DMS53 treated with DMSO at 0.1 percent for 48 hours (cell line): ENCODE results near the gene HPN.
"Not testable (repeated sequence)": the region's sequence is repeated elsewhere in the genome, so short reads cannot be mapped to it uniquely, and the experiment has no call there.

Experiments
- DNase-seq: peaks from one replicate; lab custom pipeline; 2025; ENCODE audit not compliant: unreplicated experiment; lab: John Stamatoyannopoulos, UW

The HPN gene

DNA sequence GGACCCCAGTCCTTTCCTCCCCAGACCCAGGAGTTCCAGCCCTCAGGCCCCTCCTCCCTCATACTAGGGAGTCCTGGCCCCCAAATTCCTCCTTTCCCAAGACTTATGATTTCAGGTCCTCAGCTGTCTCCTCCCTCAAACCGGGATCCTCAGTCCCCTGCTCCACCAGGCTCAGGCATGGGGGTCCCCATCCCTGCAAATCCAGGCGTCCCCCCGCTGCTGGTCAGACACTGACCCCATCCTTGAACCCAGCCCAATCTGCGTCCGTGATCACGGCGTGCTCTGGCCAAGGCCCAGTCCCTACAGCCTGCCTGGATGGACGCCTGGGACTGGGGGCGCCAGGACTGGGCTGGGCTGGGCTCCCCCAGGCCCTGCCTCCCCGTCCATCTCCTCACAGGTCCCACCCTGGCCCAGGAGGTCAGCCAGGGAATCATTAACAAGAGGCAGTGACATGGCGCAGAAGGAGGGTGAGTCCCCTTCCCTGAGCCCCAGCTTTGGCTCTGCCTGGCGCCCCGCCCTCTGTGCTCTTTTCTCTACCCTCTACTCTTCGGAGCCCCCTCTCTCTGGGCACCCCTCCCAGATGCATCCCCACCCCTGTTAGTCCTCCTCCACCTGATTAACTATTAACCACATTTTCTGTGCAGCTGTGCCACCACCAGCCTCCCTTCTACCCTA is 672 bp downstream of the HPN start:
- DNase-seq = no peak

DNA sequence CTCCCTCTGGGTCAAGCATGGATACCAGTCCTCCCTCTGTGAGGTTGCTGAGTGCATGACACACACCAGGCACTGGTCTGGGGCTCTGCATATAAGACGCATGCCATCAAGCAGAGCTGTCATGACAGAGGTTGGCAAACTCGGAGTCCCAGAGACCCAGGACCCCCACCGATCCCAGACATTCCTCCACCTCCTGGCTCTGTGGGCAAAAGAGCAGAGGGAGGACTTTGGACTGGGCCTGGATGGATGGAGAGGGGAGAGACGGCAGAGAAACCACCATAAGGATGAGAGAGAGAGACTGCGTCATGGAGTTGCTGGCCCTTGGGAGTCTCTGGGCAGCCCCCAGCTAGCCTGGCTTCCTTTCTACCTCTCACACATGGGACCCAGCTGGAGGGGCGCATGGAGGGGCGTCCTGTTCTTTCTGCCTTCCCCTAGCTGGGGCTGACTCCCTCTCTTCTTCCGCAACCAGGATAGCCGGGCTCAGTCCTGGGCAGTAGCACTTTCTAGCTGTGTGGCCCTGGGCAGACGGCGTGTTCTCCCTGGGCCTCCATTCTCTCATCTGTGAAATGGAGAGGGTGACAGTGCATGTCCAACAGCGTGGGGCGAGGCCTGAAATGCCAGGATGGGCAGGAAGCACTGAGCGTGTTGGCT is 1.6 kb downstream of the HPN start:
- DNase-seq = no peak

GRCh38 chr19:35043906-35044305 is 2.4 kb downstream of the HPN start:
- no peak for DNase-seq

DNA sequence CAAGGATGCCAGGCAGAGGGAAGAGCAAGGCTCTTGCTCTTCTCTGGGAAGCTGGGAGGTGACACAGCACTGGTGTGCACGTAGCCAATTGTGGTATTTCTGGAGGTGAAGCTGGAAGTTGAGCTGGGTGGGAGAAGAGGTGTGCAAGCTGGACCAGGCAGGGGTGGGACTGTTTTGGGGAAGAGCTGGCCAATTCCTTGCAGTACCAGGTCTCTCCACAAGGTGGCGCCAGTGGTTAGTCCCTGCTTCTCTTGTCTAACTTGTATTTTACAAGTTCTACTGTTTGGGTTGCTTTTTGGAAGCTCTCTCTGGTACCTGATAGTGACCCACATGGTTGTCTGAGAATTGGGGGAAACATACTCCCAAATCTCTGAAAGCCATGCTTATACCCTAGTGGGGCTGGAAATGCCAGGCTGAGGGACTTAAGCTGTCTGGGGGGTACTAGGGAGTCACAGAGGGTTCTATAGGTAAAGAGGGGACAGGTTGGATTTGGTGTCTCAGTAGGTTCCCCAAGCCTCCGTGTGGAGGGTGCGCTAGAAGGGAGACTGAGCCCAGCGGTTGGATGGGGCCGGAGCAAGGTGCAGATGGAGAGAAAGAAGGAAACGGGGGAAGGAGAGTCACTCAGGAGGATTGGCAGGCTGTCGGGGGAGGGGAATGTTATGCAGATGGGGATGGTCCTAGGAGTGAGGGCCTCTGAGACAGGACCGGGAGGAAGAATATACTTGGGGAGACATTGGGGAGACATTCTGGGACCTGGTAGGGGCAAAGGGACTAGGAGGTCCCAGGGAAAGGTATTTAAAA is 3.0 kb downstream of the HPN start:
- DNase-seq = no peak

GRCh38 chr19:35045667-35046300 is 4.3 kb downstream of the HPN start:
- no peak for DNase-seq

DNA sequence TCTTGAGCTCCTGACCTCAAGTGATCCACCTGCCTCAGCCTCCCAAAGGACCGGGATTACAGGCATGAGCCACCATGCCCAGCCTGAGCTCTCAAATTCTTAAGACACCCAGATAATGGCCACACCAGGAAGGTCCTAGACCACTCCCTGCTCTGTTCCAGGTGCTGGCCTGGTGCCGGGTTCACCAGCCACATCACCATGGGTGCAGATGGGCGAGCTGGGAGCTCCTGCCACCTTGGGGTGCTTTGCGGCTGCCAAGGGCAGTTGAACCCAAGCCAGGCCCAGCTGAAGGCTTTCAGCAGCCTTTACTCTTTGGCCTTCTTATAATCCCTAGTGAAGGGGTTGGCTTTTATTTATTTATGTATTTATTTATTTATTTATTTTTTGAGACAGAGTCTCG is 4.9 kb downstream of the HPN start:
- DNase-seq = no peak

DNA sequence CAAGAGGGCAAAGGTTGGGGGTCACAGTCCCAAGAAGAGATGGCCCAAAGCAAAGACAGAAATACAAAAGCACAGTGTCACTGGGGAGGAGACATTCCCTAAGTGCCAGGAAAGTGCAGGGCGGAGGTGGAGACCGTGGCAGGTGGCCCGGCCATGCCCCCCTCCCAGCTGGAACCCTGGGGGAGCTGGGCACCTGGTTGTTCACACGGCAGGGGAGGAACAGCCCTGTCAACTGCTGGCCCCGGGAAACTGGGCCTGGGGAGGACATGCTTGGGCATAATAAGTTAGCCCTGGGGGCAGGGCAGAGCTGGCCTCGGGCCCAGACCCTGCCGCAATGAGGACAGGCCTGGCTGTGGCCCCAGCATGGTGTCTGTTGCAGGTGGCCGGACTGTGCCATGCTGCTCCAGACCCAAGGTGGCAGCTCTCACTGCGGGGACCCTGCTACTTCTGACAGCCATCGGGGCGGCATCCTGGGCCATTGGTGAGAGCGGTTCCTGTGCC is 7.4 kb downstream of the HPN start:
- DNase-seq = no peak

DNA sequence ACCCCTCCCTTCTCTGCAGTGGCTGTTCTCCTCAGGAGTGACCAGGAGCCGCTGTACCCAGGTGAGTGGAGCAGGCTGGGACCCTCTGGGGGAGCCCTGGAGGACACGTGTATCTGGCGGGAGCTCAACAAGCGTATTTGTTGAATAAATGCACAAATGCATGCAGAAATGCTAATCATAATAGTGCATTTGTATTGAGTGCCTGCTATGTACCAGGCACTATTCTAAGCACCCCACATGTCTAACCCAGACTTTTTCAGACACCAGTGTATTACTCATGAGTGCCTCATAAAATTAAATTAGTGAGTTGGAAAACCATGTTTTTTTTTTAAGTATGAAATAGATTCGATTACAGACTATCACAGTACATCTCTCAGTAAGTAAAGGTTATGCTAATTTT is 7.9 kb downstream of the HPN start:
- DNase-seq = no peak

GRCh38 chr19:35050662-35051061 is 9.1 kb downstream of the HPN start:
- not testable (repeated sequence) for DNase-seq

GRCh38 chr19:35051268-35051667 is 9.7 kb downstream of the HPN start:
- DNase-seq = not testable (repeated sequence)

GRCh38 chr19:35051796-35052195 is 10.3 kb downstream of the HPN start:
- DNase-seq = no peak

DNA sequence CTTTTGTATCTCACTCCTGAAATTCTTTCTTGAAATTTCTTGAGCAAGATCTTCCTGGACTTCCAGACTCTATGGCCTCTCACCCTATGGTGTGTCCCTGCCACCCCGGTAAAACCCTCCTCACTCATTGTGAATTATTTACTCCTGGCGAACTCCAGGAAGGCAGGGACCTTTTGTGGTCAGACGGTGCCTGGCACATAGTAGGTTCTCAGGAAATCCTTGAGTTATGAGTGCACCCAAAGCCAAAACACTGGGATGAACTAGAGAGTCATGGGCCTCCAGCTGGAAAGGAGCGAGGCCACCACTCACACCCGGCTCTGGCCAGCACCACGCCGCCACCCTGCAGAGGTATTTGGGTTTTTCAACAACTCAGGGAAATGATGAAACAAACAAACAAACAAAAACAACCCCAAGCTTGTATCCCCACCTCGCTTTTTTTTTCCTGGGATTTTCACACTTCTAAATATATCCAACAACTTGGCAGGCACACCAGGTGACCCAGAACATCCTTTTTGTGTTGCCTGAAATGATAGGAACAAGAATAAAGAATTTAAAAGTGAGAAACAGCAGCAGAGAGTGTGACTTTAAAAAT is 11.2 kb downstream of the HPN start:
- no peak for DNase-seq

DNA sequence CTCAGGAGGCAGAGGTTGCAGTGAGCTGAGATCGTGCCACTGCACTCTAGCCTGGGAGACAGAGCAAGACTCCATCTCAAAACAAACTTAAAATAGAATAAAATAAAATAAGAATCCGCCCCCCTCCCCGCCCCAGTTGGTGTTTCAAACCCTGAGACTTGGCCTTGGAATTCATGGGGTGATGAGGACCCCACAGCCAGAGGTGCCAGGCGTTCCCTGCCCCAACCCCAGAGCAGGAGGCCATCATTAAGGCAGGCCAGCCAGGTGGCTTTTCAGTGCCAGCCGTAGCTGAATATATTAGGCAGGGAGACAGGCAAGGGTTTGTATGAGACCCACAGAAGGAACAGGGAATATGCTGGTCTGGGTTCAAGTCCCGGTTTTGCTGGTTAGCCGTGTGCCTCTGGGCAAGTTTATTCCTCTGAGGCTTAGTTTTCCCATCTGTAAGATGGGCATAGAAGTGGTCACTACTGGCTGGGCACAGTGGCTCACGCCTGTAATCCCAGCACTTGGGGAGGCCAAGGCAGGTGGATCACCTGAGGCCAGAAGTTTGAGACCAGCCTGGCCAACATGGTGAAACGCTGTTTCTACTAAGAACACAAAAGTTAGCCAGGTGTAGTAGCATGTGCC is 12.3 kb downstream of the HPN start:
- DNase-seq = no peak

DNA sequence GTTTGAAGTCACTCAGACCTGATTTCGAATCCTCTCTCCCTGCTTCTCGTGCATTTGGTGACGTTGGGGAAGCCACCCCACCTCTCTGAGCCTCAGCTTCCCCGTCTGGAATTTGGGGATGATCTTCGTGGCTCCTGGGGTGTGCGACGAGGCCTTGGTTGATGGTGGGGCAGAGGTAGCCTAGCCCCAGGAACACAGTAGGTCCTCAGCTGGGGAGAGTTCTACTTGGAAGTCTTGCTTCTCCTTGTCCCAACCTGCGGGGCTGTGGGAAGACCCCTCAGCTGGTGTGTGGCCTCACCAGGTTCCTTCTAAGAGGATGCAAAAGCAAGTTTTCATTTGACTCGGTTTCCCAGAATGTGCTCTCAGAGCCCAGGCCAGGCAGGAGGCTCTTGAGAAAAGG is 13.1 kb downstream of the HPN start:
- DNase-seq = no peak

DNA sequence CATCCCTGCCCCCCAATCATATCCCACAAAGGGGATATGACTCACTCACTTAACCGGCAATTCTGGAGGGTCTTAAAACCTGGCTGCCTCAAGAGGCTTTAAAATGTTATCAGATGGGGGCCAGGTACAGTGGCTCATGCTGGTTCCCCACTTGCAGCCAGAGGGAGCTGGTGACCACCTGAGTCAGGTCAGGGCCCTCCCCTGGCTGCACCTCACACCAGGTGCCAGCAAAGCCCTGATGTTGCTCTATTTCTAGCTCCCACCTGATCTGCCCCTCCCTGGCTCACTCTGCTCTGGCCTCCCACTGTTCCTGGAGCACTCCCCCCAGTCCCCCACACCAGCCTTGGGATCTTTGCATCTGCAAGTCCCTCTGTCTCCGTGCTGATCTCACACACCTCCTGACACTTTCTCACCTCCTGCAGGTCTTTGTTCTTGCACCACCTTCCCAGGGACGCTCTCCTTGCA is 14.2 kb downstream of the HPN start:
- no peak for DNase-seq

DNA sequence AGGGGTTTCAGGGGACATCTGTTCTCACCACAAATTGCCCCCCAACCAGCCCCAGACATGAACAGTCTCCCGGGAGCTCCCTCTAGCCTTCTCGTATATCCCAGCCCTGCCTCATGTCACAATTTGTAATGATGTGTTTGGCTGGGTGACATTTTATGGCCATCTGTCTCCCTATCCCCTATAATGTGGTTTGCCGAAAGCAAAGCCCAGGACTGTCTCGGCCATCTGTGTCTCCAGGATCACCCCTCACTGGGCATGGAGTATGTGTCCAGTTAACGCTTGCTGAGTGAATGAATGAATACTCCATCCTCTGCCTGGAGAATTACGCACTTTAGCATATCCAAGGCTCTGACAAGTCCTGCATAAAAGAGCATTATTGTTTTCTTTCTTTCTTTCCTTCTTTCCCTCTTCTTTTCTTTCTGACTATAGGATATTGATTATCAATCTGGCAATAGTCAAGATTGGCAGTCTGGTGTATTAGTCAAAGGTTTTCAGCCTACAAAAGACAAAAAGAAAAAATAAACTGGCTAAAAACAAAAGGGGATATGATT is 15.1 kb downstream of the HPN start:
- DNase-seq = no peak

DNA sequence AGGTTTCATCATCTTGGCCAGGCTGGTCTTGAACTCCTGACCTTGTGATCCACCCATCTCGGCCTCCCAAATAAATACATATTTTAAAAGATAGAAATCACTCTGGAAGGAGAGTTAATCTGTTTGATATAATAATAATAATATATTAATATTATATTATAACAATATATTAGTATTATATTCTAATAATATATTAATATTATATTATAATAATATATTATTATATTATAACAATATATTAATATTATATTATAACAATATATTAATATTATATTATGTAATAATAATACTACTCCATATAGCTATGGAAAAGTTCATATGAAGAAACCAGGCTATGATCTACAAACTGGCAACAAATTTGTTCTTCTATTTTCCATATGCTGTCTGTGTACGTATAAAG is 16.8 kb downstream of the HPN start:
- DNase-seq = no peak

GRCh38 chr19:35059006-35059798 is 17.7 kb downstream of the HPN start:
- DNase-seq = no peak

GRCh38 chr19:35059799-35060091 is 18.2 kb downstream of the HPN start:
- no peak for DNase-seq
